ENCODE data around the gene KRT40. TPM values are rescaled to one million over a fixed set of nuclear protein-coding genes. Genes with fewer than 3 reads are reported as not detected.

KRT40 gene
- total and polyA plus RNA-seq, 9 of the 15 experiments (the other 6 are each of a cell fraction or from before 2014, with no cell fraction given) = not detected

DNA sequence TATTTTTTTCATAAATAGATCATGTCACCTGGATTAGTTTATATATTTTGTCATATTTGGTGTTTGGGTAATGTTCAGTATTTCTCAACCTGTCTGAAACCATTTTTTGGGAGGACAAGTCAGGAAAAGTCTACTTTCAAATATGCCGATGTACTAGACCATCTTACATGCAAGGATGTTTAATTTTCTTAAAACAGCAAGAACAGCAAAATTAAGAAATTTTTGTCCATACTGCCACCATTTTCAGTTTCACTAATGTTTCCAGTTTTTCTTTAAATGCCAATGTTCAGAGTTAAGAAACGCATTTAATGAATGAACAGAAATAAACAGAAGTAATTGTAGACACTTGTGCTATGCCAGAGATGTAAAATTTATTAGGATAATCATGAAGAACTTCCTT, 9.0 kb upstream of the KRT40 start:
- Histone ChIP-seq H3K9ac (ENCODE audit: insufficient read depth in 1 of 2, low read depth in 2 of 2, low read length in 2 of 2) (no peak overlapping the region), H3K36me3 (ENCODE audit: control insufficient read depth, insufficient read depth, low read length) (no peaks in the 10 kb centered on the region), H3K9me3 (replicated peaks; ENCODE audit: control insufficient read depth, insufficient read depth, low read depth, low read length) (no peaks in the 10 kb centered on the region), H3K79me2 (ENCODE audit: control insufficient read depth, insufficient read depth, low read length) (no peaks in the 10 kb centered on the region), H3K4me2 (ENCODE audit: insufficient read depth, low read length) (no peak overlapping the region), H3K4me3 (no peak overlapping the region), H3K27ac (ENCODE audit: extremely low read depth, low read depth, low read length) (no peak overlapping the region), H3K4me1 (replicated peaks in 1 of 2; ENCODE audit: control insufficient read depth in 2 of 2, insufficient read depth in 2 of 2, low read length in 2 of 2) (no peaks in the 10 kb centered on the region), H3K9me1 (ENCODE audit: control insufficient read depth, insufficient read depth, low read length) (no peaks in the 10 kb centered on the region), H4K20me1 (replicated peaks; ENCODE audit: control insufficient read depth, insufficient read depth, low read length) (no peaks in the 10 kb centered on the region), H2AFZ (ENCODE audit: low read depth, low read length) (no peak overlapping the region), H3K27me3 (ENCODE audit: control insufficient read depth in 2 of 2, insufficient read depth in 2 of 2, low read length in 2 of 2) (no peaks in the 10 kb centered on the region; a peak in 1 of 5 replicates)
- in situ Hi-C loops (cut with MboI) = no loop called here
- POLR2A ChIA-PET = interaction anchor here (1.3 kb wide), 1 partner anchor 20 kb away, joined by 5 read pairs; no protein-coding TSS in a partner anchor
- intact Hi-C loops (cut with micrococcal nuclease) = no loop called here
- 0% methylated on average over 2 of the region's 2 CpGs for WGBS (ENCODE audit: insufficient coverage, low coverage, missing lambda C conversion rate)
- BruUV-seq (replicated peaks) = no TSS peak
- CTCF ChIA-PET (ENCODE audit: low intra/inter-chr PET ratio) = no interaction called here
- FAIRE-seq (no peak), ATAC-seq (no peak), DNase-seq (ENCODE audit: extremely low read depth in 1 of 4, low spot score in 3 of 4) (no peak)
- TF ChIP-seq STAG1 (CRISPR knock-in tag; IDR thresholded peaks at IDR 0.05; ENCODE audit: borderline replicate concordance) = no peak
- TF ChIP-seq POLR2AphosphoS5 (IDR thresholded peaks at IDR 0.05; ENCODE audit: control insufficient read depth, insufficient read depth, low read depth, low read length) = no peak
- 0 out of 2 replicates have a peak, but pooled peaks have one; percentile 6 for TF ChIP-seq ZNF316 (IDR thresholded peaks at IDR 0.05)
- TF ChIP-seq GABPA (tag; conservative IDR thresholded peaks at IDR 0.05; ENCODE audit: low read depth) = no peak

DNA sequence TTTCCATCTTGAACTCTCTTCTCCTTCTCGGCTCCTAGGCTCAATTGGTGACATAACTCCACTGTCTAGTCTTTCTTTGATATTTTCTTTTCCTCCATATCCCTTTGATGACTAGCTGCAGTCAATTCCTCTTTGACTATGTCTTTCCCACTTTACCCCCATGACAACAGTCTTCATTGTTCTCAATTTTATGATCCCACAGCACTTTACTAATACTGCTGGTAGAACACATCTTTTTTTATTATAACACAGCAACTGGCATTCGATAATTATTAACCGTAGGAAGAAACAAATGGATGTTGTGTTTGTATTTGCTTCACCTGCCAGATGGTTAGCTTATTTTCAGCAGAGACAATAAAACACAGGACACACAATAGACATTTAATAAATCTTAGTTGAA, 8.5 kb upstream of the KRT40 start:
- Histone ChIP-seq H3K36me3 (ENCODE audit: control insufficient read depth, insufficient read depth, low read length) (no peaks in the 10 kb centered on the region), H3K9ac (ENCODE audit: insufficient read depth in 1 of 2, low read depth in 2 of 2, low read length in 2 of 2) (no peak overlapping the region), H2AFZ (ENCODE audit: low read depth, low read length) (no peak overlapping the region), H3K27me3 (ENCODE audit: control insufficient read depth in 2 of 2, insufficient read depth in 2 of 2, low read length in 2 of 2) (no peaks in the 10 kb centered on the region; a peak in 1 of 5 replicates), H3K9me3 (replicated peaks; ENCODE audit: control insufficient read depth, insufficient read depth, low read depth, low read length) (no peaks in the 10 kb centered on the region), H3K27ac (ENCODE audit: extremely low read depth, low read depth, low read length) (no peak overlapping the region), H3K4me2 (ENCODE audit: insufficient read depth, low read length) (no peak overlapping the region), H3K9me1 (ENCODE audit: control insufficient read depth, insufficient read depth, low read length) (no peaks in the 10 kb centered on the region), H3K4me1 (replicated peaks in 1 of 2; ENCODE audit: control insufficient read depth in 2 of 2, insufficient read depth in 2 of 2, low read length in 2 of 2) (no peaks in the 10 kb centered on the region), H3K79me2 (ENCODE audit: control insufficient read depth, insufficient read depth, low read length) (no peaks in the 10 kb centered on the region), H3K4me3 (no peak overlapping the region), H4K20me1 (replicated peaks; ENCODE audit: control insufficient read depth, insufficient read depth, low read length) (no peaks in the 10 kb centered on the region)
- DNase-seq (ENCODE audit: extremely low read depth in 1 of 4, low spot score in 3 of 4) (no peak), FAIRE-seq (no peak), ATAC-seq (no peak)
- WGBS (ENCODE audit: insufficient coverage, low coverage, missing lambda C conversion rate) = 2% methylated on average over 3 of the region's 3 CpGs
- CTCF ChIA-PET (ENCODE audit: low intra/inter-chr PET ratio) = no interaction called here
- POLR2A ChIA-PET = interaction anchor here (1.3 kb wide), 1 partner anchor 20 kb away, joined by 5 read pairs; no protein-coding TSS in a partner anchor
- no TSS peak for BruUV-seq (replicated peaks)
- intact Hi-C loops (cut with micrococcal nuclease) (no loop called here), in situ Hi-C loops (cut with MboI) (no loop called here)
- TF ChIP-seq ZNF165 (CRISPR knock-in tag; IDR thresholded peaks at IDR 0.05; ENCODE audit: borderline replicate concordance) (no peak), ZNF445 (CRISPR knock-in tag; IDR thresholded peaks at IDR 0.05; ENCODE audit: low read depth) (no peak), ZNF239 (CRISPR knock-in tag; IDR thresholded peaks at IDR 0.05) (no peak), HSF4 (CRISPR knock-in tag; IDR thresholded peaks at IDR 0.05; ENCODE audit: borderline replicate concordance) (no peak), KLF1 (tag; IDR thresholded peaks at IDR 0.05) (no peak)
- TF ChIP-seq, protein P1, sequence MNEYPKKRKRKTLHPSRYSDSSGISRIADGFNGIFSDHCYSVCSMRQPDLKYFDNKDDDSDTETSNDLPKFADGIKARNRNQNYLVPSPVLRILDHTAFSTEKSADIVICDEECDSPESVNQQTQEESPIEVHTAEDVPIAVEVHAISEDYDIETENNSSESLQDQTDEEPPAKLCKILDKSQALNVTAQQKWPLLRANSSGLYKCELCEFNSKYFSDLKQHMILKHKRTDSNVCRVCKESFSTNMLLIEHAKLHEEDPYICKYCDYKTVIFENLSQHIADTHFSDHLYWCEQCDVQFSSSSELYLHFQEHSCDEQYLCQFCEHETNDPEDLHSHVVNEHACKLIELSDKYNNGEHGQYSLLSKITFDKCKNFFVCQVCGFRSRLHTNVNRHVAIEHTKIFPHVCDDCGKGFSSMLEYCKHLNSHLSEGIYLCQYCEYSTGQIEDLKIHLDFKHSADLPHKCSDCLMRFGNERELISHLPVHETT (CRISPR knock-in tag; conservative IDR thresholded peaks at IDR 0.05 in 1 of 2, IDR thresholded peaks at IDR 0.05 in 1 of 2) = no peak

Data from K562 (cell line).